Stimulated activated CD4-positive, alpha-beta T cell treated with anti-CD3 and anti-CD28 coated beads, TNF-alpha, amount 100 ng/mL, for 4 hours (primary cell): ENCODE measurements around the gene NOTCH3.

ENCODE experiments used
- DNase-seq, 3 experiments: peaks; one replicate each; pipeline ENCODE4 v3.0.0-alpha.2; 2020; ENCODE audit warnings: low read depth in 3 of 3

Gene NOTCH3

GRCh38 chr19:15161028-15161984 is 39.5 kb downstream of the NOTCH3 start:
- no peak for DNase-seq

GRCh38 chr19:15159251-15159650 is 41.5 kb downstream of the NOTCH3 start:
- DNase-seq = no peak

- no peak for DNase-seq
These were observed 44.4 kb downstream of the NOTCH3 start for GRCh38 chr19:15156391-15156790.

- no peak for DNase-seq
These were observed 45.5 kb downstream of the NOTCH3 start for GRCh38 chr19:15155296-15155695.

- DNase-seq = no peak
These were observed 46.7 kb downstream of the NOTCH3 start for GRCh38 chr19:15154002-15154612.

GRCh38 chr19:15149737-15150136 is 51.1 kb downstream of the NOTCH3 start:
- DNase-seq = no peak

- DNase-seq = no peak
These were observed 53.7 kb downstream of the NOTCH3 start for GRCh38 chr19:15147090-15147489.

GRCh38 chr19:15144046-15144646 is 56.6 kb downstream of the NOTCH3 start:
- no peak for DNase-seq

- no peak for DNase-seq
These were observed 58.5 kb downstream of the NOTCH3 start for GRCh38 chr19:15142313-15142712.

- no peak for DNase-seq
These were observed 59.7 kb downstream of the NOTCH3 start for GRCh38 chr19:15141143-15141542.

GRCh38 chr19:15138427-15138826 is 62.4 kb downstream of the NOTCH3 start:
- no peak for DNase-seq

- no peak for DNase-seq
These were observed 63.0 kb downstream of the NOTCH3 start for GRCh38 chr19:15137777-15138176.

- DNase-seq = no peak
These were observed 64.4 kb downstream of the NOTCH3 start for GRCh38 chr19:15136234-15136954.

- peak in 1 of 3 experiments; percentile 49 for DNase-seq
These were observed 70.8 kb downstream of the NOTCH3 start for GRCh38 chr19:15129856-15130585.

GRCh38 chr19:15128162-15128770 is 72.5 kb downstream of the NOTCH3 start:
- no peak for DNase-seq

GRCh38 chr19:15126131-15126910 is 74.5 kb downstream of the NOTCH3 start:
- DNase-seq = no peak

GRCh38 chr19:15125232-15126067 is 75.3 kb downstream of the NOTCH3 start:
- DNase-seq = peak; percentile 90 to 96 (median 95)

- DNase-seq = no peak
These were observed 76.1 kb downstream of the NOTCH3 start for GRCh38 chr19:15124572-15125231.

GRCh38 chr19:15123900-15124299 is 76.9 kb downstream of the NOTCH3 start:
- no peak for DNase-seq
